HG03457 (cell line): ENCODE measurements around the gene PCP4.

Experiments used
- ATAC-seq: cut with Tn5 transposase; IDR thresholded peaks from one replicate; pipeline ENCODE4 v1.9.1; 2021; ENCODE audit warnings: moderate number of reproducible peaks; ENCODE audit not compliant: unreplicated experiment

PCP4 gene

DNA sequence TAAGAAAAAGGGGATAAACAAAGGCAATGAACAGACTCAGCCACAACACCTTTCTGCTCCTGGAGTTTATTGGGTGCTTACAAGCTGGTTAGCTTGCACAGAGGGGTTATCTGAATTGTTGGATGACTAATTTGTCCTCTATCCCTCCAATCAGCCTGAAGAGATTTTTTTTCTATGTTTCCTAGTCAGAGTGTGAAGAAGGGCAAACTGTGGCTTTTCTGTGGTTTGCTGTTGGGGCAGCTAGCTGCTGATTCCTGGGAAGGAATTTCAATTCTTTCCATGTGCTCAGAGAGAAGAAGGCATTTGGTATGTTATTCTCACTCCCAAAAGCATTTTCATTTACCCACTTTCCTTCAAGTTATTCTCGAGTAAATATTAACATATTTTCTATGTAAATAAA, 48.6 kb downstream of the PCP4 start:
- no peak for ATAC-seq

DNA sequence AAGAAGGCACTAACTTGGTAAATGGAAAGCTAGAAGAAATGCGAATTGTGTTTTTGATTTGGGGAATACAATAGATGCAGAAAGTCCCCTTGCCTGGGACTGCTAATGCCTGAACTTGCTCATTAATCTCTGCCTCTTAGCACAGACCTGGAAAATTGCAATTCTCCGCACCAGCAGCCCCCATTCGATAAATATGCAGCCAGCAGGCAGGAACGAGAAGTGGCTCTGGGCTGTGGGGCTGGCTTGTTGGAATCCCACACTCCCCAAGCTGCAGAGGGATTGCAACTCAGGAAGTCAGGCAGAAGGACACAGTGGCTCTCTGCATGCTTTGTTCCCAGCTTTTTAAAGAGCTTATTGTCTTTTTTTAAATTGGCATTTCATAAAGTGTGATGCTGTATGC, 51.3 kb downstream of the PCP4 start:
- no peak for ATAC-seq

DNA sequence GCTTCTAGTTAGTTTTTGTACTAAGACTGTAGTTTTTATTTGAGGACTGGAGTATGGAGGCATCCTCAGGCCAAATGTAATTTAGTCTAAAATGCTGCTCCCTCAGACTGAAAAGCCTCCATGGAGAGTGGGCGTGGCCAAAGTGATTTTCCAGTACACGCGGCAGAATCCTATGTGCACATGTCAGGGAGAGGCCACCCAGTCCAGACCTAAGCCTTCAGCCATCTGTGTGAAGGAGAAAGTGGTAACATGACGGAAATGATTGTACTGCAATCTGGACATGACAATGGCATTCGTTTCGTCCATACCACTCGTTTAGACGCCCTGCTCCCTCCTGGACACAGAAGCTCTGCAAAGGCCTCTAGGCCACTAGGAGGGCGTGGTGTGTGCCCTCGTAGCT, 56.2 kb downstream of the PCP4 start:
- no peak for ATAC-seq

DNA sequence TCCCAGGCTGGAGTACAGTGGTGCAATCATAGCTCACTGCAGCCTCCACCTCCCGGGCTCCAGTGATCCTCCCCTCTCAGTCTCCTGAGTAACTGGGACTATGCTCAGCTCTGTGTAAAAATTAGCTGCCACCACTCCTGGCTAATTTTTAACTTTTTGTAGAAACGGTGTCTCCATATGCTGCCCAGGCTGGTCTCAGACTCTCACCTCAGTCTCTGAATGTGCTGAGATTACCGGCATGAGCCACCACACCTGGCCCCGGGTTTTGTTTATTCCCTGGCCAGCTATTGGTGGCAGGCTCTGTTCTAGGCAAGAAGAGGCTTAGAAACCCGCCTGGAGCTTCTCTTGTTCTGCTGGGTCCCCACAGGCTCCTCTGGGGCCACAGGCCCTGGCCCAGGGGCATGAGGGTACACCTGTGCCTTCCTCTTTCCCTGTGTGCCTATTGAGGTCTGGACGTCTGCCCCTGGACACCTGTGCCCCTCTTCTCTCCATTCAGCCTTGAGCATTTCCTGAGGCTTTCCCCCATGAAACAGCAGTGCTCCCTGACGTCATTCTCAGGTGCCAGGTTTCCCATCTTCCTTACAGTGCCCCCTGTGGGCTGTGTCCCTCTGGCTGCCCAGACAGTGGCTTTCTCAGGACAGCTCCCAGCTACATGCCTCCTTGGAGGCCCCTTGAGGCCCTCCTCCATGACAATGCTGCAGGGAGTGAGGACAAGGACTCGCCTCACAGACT, 57.5 kb downstream of the PCP4 start:
- ATAC-seq, result no peak

DNA sequence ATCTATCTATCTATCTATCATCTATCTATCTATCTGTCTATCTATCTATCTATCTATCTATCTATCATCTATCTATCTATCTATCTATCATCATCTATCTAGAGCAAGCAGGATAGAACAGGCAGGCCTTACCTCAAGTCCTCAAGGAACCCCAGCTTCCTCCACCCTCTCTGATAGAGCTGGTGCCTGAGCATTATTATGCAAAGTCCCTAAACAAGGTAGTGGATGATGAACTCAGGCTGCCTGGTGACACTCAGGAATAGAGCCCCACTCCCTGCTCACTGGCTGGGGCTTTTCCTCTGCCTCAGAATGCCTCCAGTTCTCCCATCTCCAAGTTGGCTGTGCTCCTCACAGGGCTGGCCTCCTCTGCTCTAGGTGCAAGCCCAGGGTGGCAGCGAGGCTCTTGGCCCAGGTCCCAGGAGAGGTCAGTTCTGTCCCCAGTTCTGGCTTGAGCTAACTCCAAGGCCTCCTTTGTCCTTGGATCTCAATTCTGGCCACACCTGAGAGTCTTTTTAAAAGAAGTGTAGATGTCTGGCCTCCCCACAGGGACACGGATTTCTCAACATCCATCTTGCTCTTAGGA, 60.2 kb downstream of the PCP4 start:
- no peak for ATAC-seq

DNA sequence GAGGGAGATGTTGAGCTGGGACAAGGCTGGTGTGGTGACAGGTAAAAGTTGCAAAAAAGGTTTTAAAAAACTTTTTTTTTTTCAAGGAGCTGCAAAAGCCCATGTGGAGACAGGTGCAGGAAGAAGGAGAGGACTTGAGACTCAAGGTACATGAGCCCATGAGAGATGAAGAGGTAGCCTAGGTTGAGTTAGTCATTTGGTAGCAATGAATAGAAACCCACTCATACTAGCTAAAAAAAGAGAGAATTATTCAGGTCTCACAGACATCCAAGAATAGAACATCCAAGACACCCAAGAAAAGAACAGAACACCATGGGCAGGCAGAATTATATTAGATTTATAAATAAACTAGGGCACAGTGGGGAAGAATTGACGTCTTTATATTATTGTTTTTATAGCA, 65.1 kb downstream of the PCP4 start:
- no peak for ATAC-seq

DNA sequence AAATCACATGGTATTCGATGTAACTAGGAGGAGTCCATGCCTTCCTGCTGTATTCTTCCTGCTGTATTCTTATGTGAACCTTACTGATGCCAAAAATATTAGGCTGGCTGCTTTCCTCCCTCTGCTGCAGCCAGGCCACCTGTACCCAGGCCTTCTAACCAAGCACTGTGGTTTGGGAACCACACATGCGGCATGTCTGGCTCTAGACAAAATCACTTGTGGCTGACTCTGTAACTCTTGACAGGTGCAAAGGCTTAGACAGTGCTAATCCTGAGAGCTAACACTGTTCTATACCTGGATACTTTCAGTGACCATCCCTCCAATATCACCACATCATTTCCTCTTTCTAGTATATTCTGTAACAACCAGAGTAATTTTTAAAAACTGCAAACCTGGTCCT, 67.7 kb downstream of the PCP4 start:
- no peak for ATAC-seq

DNA sequence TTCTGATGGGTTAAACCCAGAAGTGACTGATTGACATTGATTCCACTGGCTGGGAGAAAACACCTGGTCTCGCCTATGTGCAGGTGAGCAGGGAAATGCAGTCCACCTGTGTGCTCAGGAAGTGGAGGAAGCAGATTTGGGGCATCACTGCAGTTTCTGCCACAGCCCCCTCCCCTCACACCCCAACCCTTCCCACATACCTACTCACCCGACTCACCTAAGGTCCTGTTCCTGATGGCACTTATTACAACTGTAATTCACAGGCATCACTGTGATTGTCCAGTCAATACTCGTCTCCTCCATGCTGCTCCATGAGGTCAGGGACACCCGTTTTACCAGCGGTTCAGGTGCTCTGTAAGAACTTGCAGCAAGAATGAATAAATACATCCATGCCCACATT, 68.5 kb downstream of the PCP4 start:
- ATAC-seq, result no peak

DNA sequence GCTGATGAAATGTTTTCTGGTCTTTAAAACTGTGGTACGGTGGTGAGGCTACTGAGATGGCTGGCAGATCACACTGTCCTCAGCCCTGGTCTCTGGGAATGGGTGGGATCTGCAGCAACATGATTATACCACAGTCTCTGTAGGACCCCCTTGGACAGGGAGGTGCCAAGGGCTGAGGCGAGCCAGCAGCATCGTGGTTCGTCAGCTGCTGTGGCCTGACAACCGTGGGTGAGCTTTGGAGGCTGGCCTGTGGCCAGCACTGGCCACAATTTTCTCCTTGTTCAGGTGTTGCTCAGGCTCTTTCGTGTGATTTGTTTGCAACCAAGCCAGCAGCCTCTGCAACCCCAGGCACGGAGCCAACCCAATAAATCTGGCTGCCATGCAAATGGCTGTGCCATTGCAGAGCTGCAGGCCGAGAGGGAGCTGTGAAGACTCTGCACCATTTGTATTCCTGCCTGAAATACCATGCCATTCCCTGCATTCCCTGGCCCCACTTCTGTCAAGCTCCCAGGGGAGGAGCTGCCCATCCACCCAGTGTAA, 70.9 kb downstream of the PCP4 start:
- ATAC-seq, result no peak

DNA sequence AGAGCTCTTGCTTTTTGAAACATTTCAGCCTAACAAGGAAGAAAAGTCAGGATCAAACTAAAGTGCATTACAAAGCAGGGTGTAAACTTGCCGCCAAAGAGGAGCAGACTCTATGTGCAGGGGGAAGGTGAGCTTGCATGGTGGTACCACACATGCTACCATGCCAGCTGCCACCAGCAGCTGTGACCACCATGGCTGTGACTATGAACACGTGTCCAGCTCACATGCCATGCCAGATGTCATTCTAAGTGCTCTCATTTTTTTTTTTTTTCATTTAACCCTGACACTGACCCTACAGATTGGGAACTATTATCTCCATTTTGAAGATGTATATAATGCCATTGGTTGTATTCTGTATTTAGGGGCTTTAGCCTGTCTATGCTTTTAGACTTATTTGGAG, 79.0 kb downstream of the PCP4 start:
- no peak for ATAC-seq

DNA sequence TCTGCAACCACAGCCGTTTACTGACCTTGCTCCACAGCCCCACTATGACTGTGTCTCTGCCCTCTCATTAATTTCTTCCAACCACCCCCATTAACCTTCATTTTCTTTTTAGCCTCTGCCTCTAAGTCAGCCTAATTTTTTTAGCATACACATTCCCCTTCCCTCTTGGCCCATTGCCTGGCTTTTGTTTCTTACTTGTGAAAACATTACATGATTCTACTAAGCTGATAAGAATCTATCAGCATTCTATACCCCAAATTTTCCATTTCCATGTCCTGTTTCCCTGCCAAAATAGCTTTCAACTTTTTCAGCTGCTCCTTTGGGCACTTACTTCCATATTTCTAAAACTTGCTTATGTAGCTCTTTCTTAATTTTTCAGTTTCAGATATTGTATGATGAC, 79.8 kb downstream of the PCP4 start:
- ATAC-seq, result no peak

DNA sequence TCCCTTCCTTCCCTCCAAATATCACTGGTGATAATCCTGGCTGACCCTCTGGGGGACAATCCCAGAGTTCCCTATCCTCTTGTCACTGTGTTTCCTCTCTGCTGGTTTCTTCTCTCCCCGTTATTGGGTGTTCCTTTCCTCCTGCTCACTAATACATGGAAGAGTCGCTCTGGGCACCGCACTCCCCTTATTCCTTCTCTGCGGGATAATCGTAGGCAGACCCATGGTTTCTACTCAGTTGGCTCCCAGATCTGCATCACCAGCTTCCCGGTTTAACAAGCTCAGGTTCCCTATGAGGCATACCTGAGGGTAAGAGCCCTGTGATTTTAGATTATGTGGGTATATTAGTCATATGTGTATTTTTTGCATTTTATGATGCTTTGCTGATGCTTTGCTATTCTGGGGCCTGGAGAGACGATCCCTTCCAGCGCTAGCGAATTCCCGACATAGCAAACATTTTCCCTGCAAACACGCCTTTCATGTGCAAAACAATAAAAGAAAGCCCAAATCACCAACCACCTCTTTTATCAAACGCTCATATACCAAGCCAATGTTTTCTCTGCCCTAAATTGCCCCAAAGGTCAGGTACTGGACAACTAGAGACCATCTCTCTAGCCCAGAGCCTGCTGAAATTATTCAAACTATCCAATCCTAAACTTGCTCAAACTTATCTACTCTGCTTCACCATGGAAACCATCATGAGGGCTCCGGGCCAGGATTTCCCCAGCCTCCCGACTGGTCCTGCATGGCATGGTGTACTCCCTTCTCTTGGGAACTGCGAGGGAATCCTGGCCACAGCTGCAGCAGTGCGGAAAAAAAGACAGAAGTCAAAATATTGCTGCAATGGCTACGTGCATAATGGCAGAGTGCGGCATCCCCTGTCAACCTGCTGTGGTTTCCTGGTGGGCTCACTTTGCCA, 84.2 kb downstream of the PCP4 start:
- no peak for ATAC-seq

DNA sequence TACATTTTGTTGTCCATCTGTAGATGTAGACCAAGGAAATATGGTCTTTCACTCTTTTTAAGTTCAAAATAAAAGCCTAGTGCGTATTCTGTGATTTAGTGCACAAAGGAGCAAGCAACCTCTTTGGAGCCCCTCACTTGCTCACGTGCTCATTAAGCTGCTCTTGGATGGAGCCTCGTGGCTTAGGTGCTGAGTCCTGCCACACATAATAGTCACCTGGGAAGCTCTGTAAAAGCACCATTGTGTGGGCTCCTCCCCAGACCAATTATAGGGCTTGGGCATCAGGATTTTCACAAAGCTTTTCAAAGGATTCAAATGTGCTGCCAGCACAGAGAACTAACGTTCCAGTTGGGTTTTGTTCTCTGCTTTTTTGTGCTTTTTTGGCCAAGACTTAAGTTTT, 85.0 kb downstream of the PCP4 start:
- no peak for ATAC-seq

DNA sequence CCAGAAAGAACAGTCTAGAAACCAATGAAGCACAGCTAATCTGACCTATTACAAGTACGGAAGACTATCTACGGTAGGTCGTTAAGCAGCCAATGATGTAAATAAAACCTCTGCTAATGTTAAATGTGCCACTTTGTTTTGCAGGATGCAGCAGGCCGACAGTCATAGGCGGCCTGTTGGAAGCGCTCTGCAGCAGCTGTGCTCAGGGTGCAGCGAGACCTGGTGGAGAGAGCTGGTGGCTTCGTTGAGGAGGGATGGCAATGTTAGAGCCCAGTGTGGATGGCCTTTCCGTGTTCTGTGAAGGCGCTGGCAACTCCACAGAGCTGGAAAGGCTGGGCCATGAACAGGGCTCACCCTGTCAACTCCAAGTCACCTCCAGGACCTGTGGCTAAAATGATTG, 87.3 kb downstream of the PCP4 start:
- no peak for ATAC-seq

DNA sequence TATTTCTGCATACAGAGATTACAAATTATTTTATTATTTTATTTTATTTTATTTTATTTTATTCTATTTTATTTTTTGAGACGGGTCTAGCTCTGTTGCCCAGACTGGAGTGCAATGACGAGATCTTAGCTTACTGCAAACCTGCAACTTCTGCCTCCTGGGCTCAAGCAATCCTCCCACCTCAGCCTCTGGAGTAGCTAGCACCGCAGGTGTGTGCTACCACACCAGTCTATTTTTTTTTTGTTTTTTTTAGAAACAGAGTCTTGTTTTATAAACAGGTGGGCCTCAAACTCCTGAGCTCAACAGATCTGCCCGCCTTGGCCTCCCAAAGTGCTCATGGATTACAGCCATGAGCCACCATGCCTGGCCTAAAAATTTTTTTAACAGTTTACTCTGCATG, 88.1 kb downstream of the PCP4 start:
- no peak for ATAC-seq

DNA sequence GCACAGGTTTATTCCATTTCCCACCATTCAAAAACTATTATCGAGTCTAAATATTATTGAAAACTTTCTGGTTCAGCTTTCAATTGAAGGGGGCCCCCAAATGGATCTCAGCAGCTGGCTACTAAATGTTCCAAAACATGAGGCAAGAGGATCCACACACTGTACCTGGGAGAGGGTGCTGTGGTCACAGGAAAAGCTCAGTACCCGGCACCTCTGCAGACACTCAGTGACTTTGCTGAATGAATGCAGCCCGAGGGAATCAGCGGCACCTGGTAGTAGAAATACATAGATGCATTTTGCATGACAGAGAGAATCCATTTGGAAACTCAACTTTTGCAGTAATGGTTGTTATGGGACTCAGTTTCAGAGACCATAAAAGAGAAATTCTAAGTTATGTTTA, 89.3 kb downstream of the PCP4 start:
- no peak for ATAC-seq

DNA sequence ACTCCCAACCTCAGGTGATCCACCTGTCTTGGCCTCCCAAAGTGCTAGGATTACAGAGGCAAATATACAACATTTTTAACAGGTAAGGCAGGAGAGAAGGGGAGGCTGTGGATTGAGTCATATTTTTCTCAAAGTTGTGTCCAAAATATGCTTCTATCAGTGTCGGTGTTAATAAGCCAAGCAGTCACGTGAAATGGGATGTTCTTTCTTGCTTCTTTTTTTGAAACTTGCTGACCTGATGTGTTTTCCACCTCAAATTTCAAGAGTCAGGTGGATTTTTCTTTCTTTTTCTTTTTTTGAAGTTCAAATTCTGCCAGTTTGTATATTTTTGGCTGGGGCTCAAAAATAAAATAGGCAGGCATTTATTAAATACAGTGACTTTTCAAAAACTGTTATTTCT, 91.5 kb downstream of the PCP4 start:
- ATAC-seq, result no peak

DNA sequence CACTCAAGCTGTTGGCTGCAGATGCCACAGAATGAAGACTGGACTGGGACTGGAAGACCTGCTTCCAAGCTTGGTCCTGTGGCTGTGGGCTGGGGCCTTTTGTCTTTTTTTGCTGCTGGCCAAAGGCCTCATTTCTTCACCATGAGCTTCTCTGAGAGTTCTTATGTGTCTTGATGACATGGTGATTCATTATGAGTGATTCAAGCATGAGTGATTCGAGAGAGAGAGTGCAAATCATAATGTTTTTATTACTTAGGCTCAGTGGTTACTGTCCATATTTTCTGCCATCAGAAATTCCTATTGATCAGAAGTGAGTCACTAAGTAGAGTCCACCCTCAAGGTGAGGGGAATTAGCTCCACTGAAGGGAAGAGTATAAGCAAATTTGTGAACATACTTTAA, 94.0 kb downstream of the PCP4 start:
- ATAC-seq, result no peak

DNA sequence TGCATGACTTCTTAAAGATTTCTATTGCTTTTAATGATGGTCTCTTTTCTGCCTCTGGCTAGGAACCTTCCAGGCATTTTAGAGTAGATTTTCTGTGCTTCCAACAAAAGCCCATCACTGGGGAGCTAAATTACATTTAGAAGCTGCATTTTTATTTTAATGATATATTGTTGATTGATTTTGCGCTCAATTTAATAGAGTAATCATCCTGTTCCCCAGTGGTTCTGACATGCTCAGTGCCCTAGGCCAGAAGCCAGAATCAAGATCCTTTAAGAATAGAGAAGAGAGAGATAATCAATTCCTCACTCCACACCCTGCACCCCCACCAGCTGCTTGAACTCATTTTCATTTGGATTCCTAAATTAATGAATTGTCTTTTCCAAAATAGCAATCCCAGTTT, 97.8 kb downstream of the PCP4 start:
- no peak for ATAC-seq

DNA sequence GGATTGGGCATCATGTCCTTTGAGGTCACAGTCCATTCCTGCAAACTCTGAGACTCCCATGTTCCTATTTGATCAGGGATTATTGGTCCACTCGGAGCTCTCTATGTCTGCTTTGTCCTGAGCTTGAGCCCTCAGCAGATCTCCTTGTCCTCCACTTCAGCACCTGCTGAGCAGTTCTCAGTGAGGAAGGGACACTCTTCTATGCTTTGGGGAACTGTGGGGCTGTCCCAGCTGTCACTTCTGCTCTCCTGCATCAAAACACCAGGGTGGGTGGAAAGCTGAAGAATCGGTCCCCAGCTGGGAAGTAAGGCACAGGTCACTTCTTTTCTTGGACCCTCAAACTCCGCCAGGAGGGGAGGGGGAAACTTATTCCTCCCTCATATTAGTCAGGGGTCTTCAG, 99.5 kb downstream of the PCP4 start:
- ATAC-seq, result no peak

DNA sequence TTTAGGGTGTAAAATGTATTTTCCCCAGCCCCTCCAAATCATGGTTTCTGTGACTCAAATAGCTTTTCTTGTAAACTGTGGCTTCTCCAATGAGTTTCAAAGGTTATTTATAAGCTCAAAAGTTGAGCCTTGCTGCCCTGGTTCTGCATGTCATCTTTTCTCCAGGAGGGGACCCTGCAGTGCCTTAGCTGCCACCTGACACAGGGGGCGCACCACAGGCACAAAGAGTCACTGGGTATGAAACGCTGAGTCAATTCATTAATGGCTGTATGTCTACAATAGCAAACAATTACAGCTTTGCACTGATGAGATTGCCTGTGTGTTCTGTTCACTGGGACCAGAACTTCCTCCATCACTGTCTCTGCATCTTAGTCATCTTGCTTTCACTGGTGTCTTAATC, 100.8 kb downstream of the PCP4 start:
- no peak for ATAC-seq
